ENCODE data around the gene KCNC4.

DNA sequence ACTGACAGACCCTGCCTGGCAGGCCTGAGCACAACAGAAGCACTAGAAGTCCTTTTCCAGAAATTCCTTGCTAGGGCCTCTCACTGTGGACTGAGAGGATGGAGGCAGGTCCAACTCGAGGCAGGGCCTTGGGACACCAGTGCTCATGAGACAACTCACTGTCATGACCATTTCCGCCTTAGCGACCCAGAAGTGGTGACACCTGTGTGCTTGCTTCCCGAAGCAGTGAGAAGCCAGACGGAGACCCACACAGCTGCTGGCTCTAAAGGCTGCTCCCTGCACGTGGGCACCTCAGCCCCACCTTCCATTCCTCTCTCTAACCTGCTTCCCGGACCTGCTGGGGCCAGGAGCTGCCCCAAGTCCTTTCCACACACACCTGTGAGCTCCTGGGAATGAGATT is 33.0 kb downstream of the KCNC4 start:
- TF ChIP-seq POLR2A (IDR thresholded peaks at IDR 0.05; ENCODE audit: low read length) (no peak), GATA1 (IDR thresholded peaks at IDR 0.05; ENCODE audit: low read depth, low read length) (no peak)
